Testis (tissue), 3 donors: ENCODE data around the gene SECTM1. TPM values are rescaled to one million over a fixed set of nuclear protein-coding genes. Genes with fewer than 3 reads are reported as not detected.

Experiments
- DNase-seq: peaks from one replicate; pipeline ENCODE4 v3.0.0-alpha.2; 2019
- H3K27ac ChIP-seq, 2 donors: fragments of 200-600 bp; sonication (generic); one replicate each; pipeline ENCODE4 v1.5.1; 2019
- H3K27me3 ChIP-seq: fragments of 200-600 bp; sonication (generic); one replicate; pipeline ENCODE4 v1.5.1; 2019
- H3K36me3 ChIP-seq: fragments of 200-600 bp; sonication (generic); one replicate; pipeline ENCODE4 v1.5.1; 2017; ENCODE audit warnings: low read depth; ENCODE audit errors: missing control alignments
- H3K4me1 ChIP-seq: fragments of 200-600 bp; sonication (generic); one replicate; pipeline ENCODE4 v1.5.1; 2019
- H3K4me3 ChIP-seq, 2 donors: fragments of 200-600 bp; sonication (generic); one replicate each; pipeline ENCODE4 v1.5.1; 2017 to 2019
- H3K9me3 ChIP-seq: fragments of 200-600 bp; sonication (generic); one replicate; pipeline ENCODE4 v1.5.1; 2017
- CTCF ChIP-seq, 3 experiments: fragments of 450-650 bp in 2 of 3; fragments of 200-600 bp in 1 of 3; sonication (generic) in 1 of 3; IDR thresholded peaks; one replicate each; pipeline ENCODE4 v1.5.1; 2016 to 2019; ENCODE audit warnings: antibody characterized with exemption in 3 of 3, mild to moderate bottlenecking in 2 of 3, moderate library complexity in 1 of 3
- POLR2A ChIP-seq: fragments of 450-650 bp; IDR thresholded peaks from one replicate; pipeline ENCODE4 v1.6.1; 2017; ENCODE audit warnings: antibody characterized with exemption, mild to moderate bottlenecking, moderate library complexity
- WGBS, 2 donors: methylation state at CpG; one replicate each; pipeline ENCODE4 v1.1.5; 2018; 5-methylcytosine and 5-hydroxymethylcytosine counted together
- intact Hi-C: fragments of 100-400 bp; cut with DNase I; formaldehyde crosslinking; loops from one replicate; pipeline ENCODE4 v1.15.1; 2023; ENCODE audit warnings: low total_unique reads
- polyA plus RNA-seq: library from polyadenylated mRNA; stranded (reverse); fragments of 350-450 nt; fragmentation: Illumina TruSeq; extraction: RNeasy Lipid Tissue Mini Kit (QIAGEN cat#74804); gene quantifications from one replicate; pipeline ENCODE4 v1.2.3, GENCODE V29; 2014; ENCODE audit warnings: low read depth, low replicate concordance; ENCODE audit not compliant: insufficient read depth
- total RNA-seq, 2 donors: library from RNA; depleted of rRNA; stranded (reverse); fragments of >200 nt; gene quantifications; one replicate each; pipeline ENCODE4 v1.2.3, GENCODE V29; 2016

SECTM1 gene
- total and polyA plus RNA-seq, 3 donors from 2014 or later: 0.55 to 9.3 (median 5.9) TPM

DNA sequence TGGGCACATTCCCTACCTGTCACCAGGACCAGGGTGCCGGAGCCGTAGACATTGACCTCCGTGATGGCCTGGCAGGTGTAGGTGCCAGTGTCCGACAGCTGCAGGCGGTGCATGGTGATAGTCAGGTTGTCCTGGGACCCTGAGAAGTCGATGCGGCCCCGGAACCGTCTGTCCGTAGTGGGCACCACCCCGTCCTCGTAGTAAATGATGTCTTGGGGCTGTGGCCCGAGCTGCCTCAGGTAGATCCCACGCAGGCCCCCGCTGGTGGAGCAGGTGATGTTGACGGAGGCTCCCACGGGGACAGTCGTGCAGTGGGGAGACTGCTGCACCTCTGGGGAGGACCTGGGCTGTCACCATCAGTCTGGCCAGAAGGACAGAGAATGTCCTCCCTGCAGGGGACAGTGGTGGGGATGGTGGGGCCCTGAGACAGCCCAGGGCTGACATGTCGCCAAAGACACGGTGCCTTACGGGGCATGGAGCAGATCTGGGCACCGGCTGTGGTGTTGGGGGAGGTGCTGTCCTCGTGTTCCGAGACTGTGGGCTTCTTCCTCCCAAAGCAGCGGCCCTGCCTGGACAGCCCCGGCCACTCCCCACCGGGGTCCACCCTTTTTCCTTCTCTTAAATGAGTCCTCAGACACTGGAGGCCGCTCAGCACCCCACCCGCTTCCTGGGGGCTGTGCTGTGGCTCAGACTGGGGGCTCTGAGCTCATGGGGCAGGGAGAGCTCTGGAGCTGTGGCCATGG, 16.7 kb downstream of the SECTM1 start:
- TF ChIP-seq POLR2A: no peak
- no peak for TF ChIP-seq CTCF (IDR thresholded peaks at IDR 0.05)
- no peaks in the 10 kb centered on the region for H3K9me3 ChIP-seq
- no peak overlapping the region for H3K27ac ChIP-seq
- H3K4me3 ChIP-seq: no peak overlapping the region
- WGBS, 2 donors: 78% methylated on average over 26 of the region's 29 CpGs; no CpG with 5 or more reads in 1 of the 2 donors
- intact Hi-C loops: no loop called here
- no peaks in the 10 kb centered on the region for H3K27me3 ChIP-seq
- DNase-seq: no peak
- no peaks in the 10 kb centered on the region for H3K36me3 ChIP-seq
- peaks cover 6% of the 10 kb centered on the region for H3K4me1 ChIP-seq

- TF ChIP-seq CTCF (IDR thresholded peaks at IDR 0.05): no peak
- TF ChIP-seq POLR2A: no peak
- peaks cover 6% of the 10 kb centered on the region for H3K4me1 ChIP-seq
- intact Hi-C loops: no loop called here
- H3K4me3 ChIP-seq: no peak overlapping the region
- no peaks in the 10 kb centered on the region for H3K9me3 ChIP-seq
- 24 to 48% methylated on average over 17 to 36 of the region's 36 CpGs for WGBS, 2 donors
- no peaks in the 10 kb centered on the region for H3K36me3 ChIP-seq
- DNase-seq: no peak
- H3K27me3 ChIP-seq: no peaks in the 10 kb centered on the region
- H3K27ac ChIP-seq: no peak overlapping the region
Measured at GRCh38 chr17:82315703-82316358, 17.7 kb downstream of the SECTM1 start.

DNA sequence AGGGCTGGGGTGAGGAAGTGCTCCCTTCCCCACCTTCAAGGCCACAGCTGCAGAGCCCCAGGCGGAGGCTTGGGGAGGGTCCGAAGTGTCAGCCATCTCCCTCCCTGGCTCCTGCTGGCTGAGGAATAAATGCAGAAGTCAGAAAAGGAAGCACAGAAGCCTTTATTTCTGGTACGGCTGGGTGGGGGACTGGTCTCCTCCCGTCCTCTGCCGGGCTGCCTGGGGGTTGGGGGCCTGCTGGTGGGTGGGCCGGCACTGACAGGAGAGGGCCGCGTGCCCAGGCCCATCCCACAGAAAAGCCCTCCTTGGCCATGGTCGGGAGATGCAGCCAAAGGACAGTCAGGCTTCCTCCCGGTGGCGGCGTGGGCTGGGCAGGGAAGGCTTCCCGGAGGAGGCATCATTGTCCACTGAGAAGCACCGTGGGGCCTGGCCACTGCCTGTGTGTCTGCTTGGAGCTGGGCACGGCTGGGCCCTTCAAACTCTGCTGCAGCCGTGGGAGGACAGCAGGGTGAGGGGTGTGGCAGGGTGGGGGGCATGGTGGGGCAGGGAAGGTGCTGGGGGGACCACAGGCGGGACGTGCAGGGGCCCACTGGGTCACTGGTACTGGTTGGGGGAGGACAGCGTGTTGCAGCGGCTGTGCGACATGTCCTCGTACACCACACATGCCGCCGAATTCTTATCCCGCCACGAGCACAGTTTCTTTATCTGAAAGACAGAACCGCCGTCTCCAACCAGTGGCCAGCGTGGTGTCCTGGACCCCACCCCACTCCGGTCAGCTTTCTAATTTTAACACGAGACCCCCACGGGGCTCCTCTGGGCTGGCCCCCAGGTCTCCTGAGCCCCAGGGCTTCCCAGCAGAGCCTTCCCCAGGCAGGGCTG, 18.6 kb downstream of the SECTM1 start:
- WGBS, 2 donors: 20 to 50% methylated on average over 21 to 28 of the region's 32 CpGs

More for the DNA sequence above, 18.6 kb downstream of the SECTM1 start:
- Histone ChIP-seq H3K9me3 (no peaks in the 10 kb centered on the region), H3K4me1 (peaks cover 6% of the 10 kb centered on the region), H3K27ac (no peak overlapping the region), H3K36me3 (no peaks in the 10 kb centered on the region), H3K4me3 (no peak overlapping the region), H3K27me3 (no peaks in the 10 kb centered on the region)
- no peak for DNase-seq
- intact Hi-C loops: no loop called here
- TF ChIP-seq CTCF (IDR thresholded peaks at IDR 0.05) (no peak), POLR2A (no peak)
